Activated CD8-positive, alpha-beta T cell treated with anti-CD3 and anti-CD28 coated beads for 36 hours (primary cell): Measurements from ENCODE around the gene UVRAG. TPM values are rescaled to one million over a fixed set of nuclear protein-coding genes. Genes with fewer than 3 reads are reported as not detected.
A peak's percentile ranks its signal among the peaks of the same experiment; 100 is the strongest.
"Not testable (repeated sequence)": the region's sequence is repeated elsewhere in the genome, so short reads cannot be mapped to it uniquely, and the experiment has no call there.

Experiments
- ATAC-seq: fragments of 200-7000 bp; cut with Tn5 transposase; one replicate; pipeline ENCODE4 v1.10.0; 2021; ENCODE audit warnings: mild to moderate bottlenecking, moderate library complexity
- CTCF ChIA-PET: fragments of 350-600 bp; sonication (Branson Sonifier 250); formaldehyde crosslinking; loops from one replicate; lab custom pipeline; 2021; ENCODE audit warnings: antibody characterized with exemption; lab: Charles Lee
- POLR2A ChIA-PET: fragments of 350-600 bp; sonication (Branson Sonifier 250); formaldehyde crosslinking; loops from one replicate; lab custom pipeline; 2021; ENCODE audit warnings: antibody characterized with exemption; lab: Charles Lee
- DNase-seq: peaks from one replicate; pipeline ENCODE4 v3.0.0-alpha.2; 2020
- H3K27ac Mint-ChIP-seq: one replicate; pipeline ENCODE4 v1.8.0; 2021; ENCODE audit warnings: mild to moderate bottlenecking, mixed read lengths
- H3K27me3 Mint-ChIP-seq: one replicate; pipeline ENCODE4 v1.8.0; 2021; ENCODE audit warnings: mixed read lengths
- H3K36me3 Mint-ChIP-seq: one replicate; pipeline ENCODE4 v1.8.0; 2021; ENCODE audit warnings: low read depth, mixed read lengths
- H3K4me1 Mint-ChIP-seq: one replicate; pipeline ENCODE4 v1.8.0; 2021; ENCODE audit warnings: low read depth, mixed read lengths
- H3K4me3 Mint-ChIP-seq: one replicate; pipeline ENCODE4 v1.8.0; 2021; ENCODE audit warnings: mild to moderate bottlenecking, moderate library complexity, mixed read lengths
- H3K9me3 Mint-ChIP-seq: one replicate; pipeline ENCODE4 v1.8.0; 2021; ENCODE audit warnings: mixed read lengths
- CTCF ChIP-seq: fragments of 200-600 bp; IDR thresholded peaks from one replicate; pipeline ENCODE4 v1.8.0; 2022; ENCODE audit warnings: antibody characterized with exemption, mild to moderate bottlenecking
- intact Hi-C: fragments of 100-400 bp; cut with micrococcal nuclease; formaldehyde crosslinking; loops from one replicate; pipeline ENCODE4 v1.10.0; 2022
- total RNA-seq, 2 experiments: library from RNA; stranded (reverse); gene quantifications; one replicate each; pipeline ENCODE4 v1.2.3, GENCODE V29; 2021

The UVRAG gene
- total RNA-seq, 2 experiments from 2014 or later, result 14.4 to 15.7 TPM

- no peak for DNase-seq
- H3K4me3 Mint-ChIP-seq, result no peak overlapping the region
- POLR2A ChIA-PET, result interaction anchor here (0.7 kb wide), 1 partner anchor 434 kb away, joined by 3 read pairs; no protein-coding TSS in a partner anchor
Observed at GRCh38 chr11:75850787-75851186, 35.8 kb downstream of the UVRAG start.

GRCh38 chr11:75851203-75851602 lies 36.2 kb downstream of the UVRAG start:
- H3K27me3 Mint-ChIP-seq, result no peaks in the 10 kb centered on the region
- TF ChIP-seq CTCF, result no peak
- ChIA-PET CTCF (interaction anchor here (1.0 to 3.8 kb wide), 3 partner anchors 17 to 49 kb away, joined by 3 to 22 read pairs (median 4); no protein-coding TSS in a partner anchor), POLR2A (no interaction called here)
- no peak overlapping the region for H3K4me3 Mint-ChIP-seq
- H3K9me3 Mint-ChIP-seq, result no peaks in the 10 kb centered on the region
- DNase-seq (no peak), ATAC-seq (no peak)
- intact Hi-C loops, result no loop called here
- H3K36me3 Mint-ChIP-seq, result peaks cover 13% of the 10 kb centered on the region
- H3K27ac Mint-ChIP-seq, result peak overlapping the region; percentile 10
- peaks cover 17% of the 10 kb centered on the region for H3K4me1 Mint-ChIP-seq

More at GRCh38 chr11:75850787-75851186, 35.8 kb downstream of the UVRAG start:
- CTCF ChIA-PET, result interaction anchor here (1.0 to 3.8 kb wide), 3 partner anchors 17 to 50 kb away, joined by 3 to 22 read pairs (median 4); no protein-coding TSS in a partner anchor
- H3K36me3 Mint-ChIP-seq, result peaks cover 13% of the 10 kb centered on the region
- no peak overlapping the region for H3K27ac Mint-ChIP-seq
- no peaks in the 10 kb centered on the region for H3K27me3 Mint-ChIP-seq
- no peak for ATAC-seq
- intact Hi-C loops, result no loop called here
- no peaks in the 10 kb centered on the region for H3K9me3 Mint-ChIP-seq
- H3K4me1 Mint-ChIP-seq, result peaks cover 17% of the 10 kb centered on the region
- no peak for TF ChIP-seq CTCF

GRCh38 chr11:75852406-75853017 lies 37.5 kb downstream of the UVRAG start:
- Mint-ChIP-seq H3K27ac (no peak overlapping the region), H3K4me3 (no peak overlapping the region), H3K36me3 (peaks cover 16% of the 10 kb centered on the region), H3K9me3 (no peaks in the 10 kb centered on the region), H3K27me3 (no peaks in the 10 kb centered on the region), H3K4me1 (peaks cover 25% of the 10 kb centered on the region)
- ATAC-seq (no peak), DNase-seq (no peak)
- intact Hi-C loops, result no loop called here
- ChIA-PET CTCF (interaction anchor here (0.7 to 3.8 kb wide), 4 partner anchors 15 to 50 kb away, joined by 4 to 22 read pairs (median 4); no protein-coding TSS in a partner anchor), POLR2A (no interaction called here)
- no peak for TF ChIP-seq CTCF

GRCh38 chr11:75853563-75853962 lies 38.6 kb downstream of the UVRAG start:
- H3K27me3 Mint-ChIP-seq, ATAC-seq, POLR2A ChIA-PET, DNase-seq, H3K4me3 Mint-ChIP-seq, intact Hi-C loops, H3K27ac Mint-ChIP-seq, H3K9me3 Mint-ChIP-seq: not testable (repeated sequence)
- Mint-ChIP-seq H3K4me1 (peaks cover 27% of the 10 kb centered on the region), H3K36me3 (peaks cover 18% of the 10 kb centered on the region)
- CTCF ChIA-PET, result interaction anchor here (0.7 to 3.8 kb wide), 4 partner anchors 14 to 51 kb away, joined by 4 to 22 read pairs (median 6); no protein-coding TSS in a partner anchor

- no peak for TF ChIP-seq CTCF
- POLR2A ChIA-PET, result interaction anchor here (0.6 kb wide), 1 partner anchor 40 kb away, joined by 3 read pairs; no protein-coding TSS in a partner anchor
- Mint-ChIP-seq H3K27me3 (no peaks in the 10 kb centered on the region), H3K4me3 (no peak overlapping the region), H3K9me3 (no peaks in the 10 kb centered on the region), H3K36me3 (peaks cover 18% of the 10 kb centered on the region), H3K4me1 (peaks cover 27% of the 10 kb centered on the region), H3K27ac (no peak overlapping the region)
- CTCF ChIA-PET, result interaction anchor here (2.0 to 3.8 kb wide), 2 partner anchors 14 to 16 kb away, joined by 6 to 22 read pairs; no protein-coding TSS in a partner anchor
- DNase-seq (no peak), ATAC-seq (no peak)
- intact Hi-C loops, result no loop called here
Observed at GRCh38 chr11:75853971-75854370, 39.0 kb downstream of the UVRAG start.
